Measurements from ENCODE around the gene TEX36.

- TF ChIP-seq CTCF (IDR thresholded peaks at IDR 0.05; ENCODE audit: low read length) (no peak), EZH2 (IDR thresholded peaks at IDR 0.05; ENCODE audit: borderline replicate concordance, low read length) (no peak)
Measured at GRCh38 chr10:125708971-125709503, 26.1 kb upstream of the TEX36 start.
